ENCODE measurements around the gene BAIAP2.

- TF ChIP-seq CTCF (IDR thresholded peaks at IDR 0.05; ENCODE audit: insufficient read depth, low read depth, low read length) = no peak
- no peak for TF ChIP-seq EZH2 (IDR thresholded peaks at IDR 0.05; ENCODE audit: insufficient read depth, low read length)
Observed at GRCh38 chr17:81143200-81143527, 108.2 kb downstream of the BAIAP2 start.
